ENCODE measurements around the gene EIPR1.

DNA sequence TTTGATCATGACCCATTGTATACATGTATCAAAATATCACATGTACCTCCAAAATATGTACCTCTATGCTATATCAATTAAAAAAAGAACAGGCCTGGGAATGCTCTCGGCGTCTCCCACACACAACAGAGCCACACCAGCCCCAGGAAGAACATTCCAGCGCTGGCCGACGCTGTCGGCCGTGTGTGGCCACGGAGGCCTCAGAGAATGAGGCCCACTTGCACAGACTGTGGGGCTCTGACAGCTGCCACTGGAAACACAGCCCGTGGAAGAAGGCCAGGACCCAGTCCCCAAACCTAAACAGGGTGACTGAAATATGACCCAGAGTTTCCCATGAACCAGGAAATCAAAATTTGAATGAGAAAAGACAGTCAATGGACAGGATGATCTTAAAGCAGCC, 69.7 kb downstream of the EIPR1 start:
- TF ChIP-seq, protein P1, sequence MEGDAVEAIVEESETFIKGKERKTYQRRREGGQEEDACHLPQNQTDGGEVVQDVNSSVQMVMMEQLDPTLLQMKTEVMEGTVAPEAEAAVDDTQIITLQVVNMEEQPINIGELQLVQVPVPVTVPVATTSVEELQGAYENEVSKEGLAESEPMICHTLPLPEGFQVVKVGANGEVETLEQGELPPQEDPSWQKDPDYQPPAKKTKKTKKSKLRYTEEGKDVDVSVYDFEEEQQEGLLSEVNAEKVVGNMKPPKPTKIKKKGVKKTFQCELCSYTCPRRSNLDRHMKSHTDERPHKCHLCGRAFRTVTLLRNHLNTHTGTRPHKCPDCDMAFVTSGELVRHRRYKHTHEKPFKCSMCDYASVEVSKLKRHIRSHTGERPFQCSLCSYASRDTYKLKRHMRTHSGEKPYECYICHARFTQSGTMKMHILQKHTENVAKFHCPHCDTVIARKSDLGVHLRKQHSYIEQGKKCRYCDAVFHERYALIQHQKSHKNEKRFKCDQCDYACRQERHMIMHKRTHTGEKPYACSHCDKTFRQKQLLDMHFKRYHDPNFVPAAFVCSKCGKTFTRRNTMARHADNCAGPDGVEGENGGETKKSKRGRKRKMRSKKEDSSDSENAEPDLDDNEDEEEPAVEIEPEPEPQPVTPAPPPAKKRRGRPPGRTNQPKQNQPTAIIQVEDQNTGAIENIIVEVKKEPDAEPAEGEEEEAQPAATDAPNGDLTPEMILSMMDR (IDR thresholded peaks at IDR 0.05; ENCODE audit: insufficient read depth, low read length, poor library complexity, severe bottlenecking) = no peak
- TF ChIP-seq EZH2phosphoT487 (conservative IDR thresholded peaks at IDR 0.05; ENCODE audit: low read length) = no peak
